HG02623 (cell line): ENCODE data around the gene CD28.

Experiments used
- ATAC-seq: cut with Tn5 transposase; IDR thresholded peaks from one replicate; pipeline ENCODE4 v1.9.1; 2021; ENCODE audit warnings: moderate library complexity; ENCODE audit not compliant: unreplicated experiment

Gene CD28

DNA sequence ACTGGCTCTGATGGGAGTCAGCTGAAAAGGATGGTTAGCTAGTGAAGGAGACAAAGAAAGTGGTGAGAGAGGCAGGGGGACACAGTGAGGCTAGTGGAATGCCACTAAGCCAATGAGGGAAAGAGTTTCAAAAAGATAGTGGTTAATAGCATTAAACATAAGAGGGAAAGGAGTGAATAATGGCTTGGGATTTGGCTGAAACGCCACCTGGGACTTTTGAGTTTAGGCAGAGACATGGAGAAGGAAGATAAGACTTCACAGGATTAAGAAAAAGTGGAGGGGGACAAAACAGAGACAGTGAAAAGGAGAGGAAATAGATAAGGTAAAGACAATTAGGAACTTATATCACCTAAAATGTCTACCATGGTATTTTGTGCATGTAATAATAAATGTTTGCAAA lies 6.9 kb downstream of the CD28 start:
- no peak for ATAC-seq

GRCh38 chr2:203714112-203714511 lies 7.7 kb downstream of the CD28 start:
- ATAC-seq, result no peak

DNA sequence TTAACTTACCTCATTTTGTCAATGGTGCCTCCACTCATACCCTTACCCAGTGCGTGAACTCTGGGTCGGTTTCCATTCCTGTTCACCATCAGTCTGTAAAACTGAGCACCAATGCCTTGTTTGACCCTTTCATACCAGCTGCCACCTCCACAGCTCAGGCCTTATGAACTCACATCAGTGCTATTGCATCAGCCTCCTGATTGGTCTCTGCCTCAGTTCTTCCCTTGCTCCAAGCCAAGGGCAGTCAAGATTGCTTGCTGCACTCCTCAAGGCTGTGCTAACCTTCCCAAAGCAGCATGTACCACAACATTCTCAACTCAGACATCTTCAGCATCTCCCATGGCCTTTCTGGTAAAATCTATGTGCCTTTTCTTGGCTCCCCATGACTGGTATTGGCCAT lies 9.3 kb downstream of the CD28 start:
- ATAC-seq, result no peak

GRCh38 chr2:203718087-203718486 lies 11.6 kb downstream of the CD28 start:
- peak; percentile 82 for ATAC-seq

- no peak for ATAC-seq
Measured at GRCh38 chr2:203719456-203720410, 13.3 kb downstream of the CD28 start.

GRCh38 chr2:203720915-203721672 lies 14.7 kb downstream of the CD28 start:
- ATAC-seq, result no peak

- no peak for ATAC-seq
Measured at GRCh38 chr2:203721781-203722300, 15.4 kb downstream of the CD28 start.

DNA sequence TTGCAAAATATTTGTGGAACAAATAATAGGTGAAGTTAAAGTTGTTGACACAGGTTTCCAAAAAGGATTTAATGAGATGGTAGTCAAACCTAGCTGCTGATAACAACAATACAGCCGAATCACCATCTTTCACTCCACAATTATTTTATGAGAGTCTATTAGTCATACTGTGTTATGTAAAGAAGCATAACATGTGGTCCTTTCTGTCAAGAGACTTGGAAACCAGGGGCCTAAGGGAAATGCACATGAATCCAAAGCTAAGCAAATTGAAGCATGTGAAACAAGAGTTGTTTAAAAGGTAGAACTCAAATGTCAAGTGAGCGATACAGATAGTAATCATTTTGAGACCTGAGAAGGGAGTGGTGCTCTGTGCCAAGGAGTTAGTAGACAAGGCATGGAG lies 16.0 kb downstream of the CD28 start:
- no peak for ATAC-seq

- no peak for ATAC-seq
Measured at GRCh38 chr2:203728321-203728720, 21.9 kb downstream of the CD28 start.

GRCh38 chr2:203730076-203730729 lies 23.8 kb downstream of the CD28 start:
- no peak for ATAC-seq

- no peak for ATAC-seq
Measured at GRCh38 chr2:203730883-203731282, 24.4 kb downstream of the CD28 start.

- ATAC-seq, result no peak
Measured at GRCh38 chr2:203732092-203732952, 25.9 kb downstream of the CD28 start.

- ATAC-seq, result no peak
Measured at GRCh38 chr2:203732953-203733510, 26.6 kb downstream of the CD28 start.

- no peak for ATAC-seq
Measured at GRCh38 chr2:203733684-203734083, 27.2 kb downstream of the CD28 start.

- ATAC-seq, result no peak
Measured at GRCh38 chr2:203734276-203734983, 28.0 kb downstream of the CD28 start.

GRCh38 chr2:203737360-203737759 lies 30.9 kb downstream of the CD28 start:
- no peak for ATAC-seq

DNA sequence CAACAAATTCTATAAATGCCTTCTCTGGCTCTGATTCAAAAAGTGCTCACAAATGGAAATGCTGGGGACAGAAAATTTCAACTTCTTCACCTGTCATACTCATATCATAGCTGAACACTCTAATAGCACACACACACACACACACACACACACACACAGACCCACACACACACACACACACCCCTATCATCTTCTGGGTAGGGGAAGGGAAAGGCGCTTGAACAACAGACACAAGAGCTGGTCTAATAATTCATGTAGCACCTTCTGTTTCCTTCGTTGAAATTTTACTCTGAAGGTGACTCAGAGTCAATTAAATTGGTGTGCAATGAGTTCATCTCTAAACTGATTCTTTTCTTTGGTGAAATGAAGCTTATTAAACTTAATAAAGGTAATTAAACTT lies 32.9 kb downstream of the CD28 start:
- no peak for ATAC-seq

DNA sequence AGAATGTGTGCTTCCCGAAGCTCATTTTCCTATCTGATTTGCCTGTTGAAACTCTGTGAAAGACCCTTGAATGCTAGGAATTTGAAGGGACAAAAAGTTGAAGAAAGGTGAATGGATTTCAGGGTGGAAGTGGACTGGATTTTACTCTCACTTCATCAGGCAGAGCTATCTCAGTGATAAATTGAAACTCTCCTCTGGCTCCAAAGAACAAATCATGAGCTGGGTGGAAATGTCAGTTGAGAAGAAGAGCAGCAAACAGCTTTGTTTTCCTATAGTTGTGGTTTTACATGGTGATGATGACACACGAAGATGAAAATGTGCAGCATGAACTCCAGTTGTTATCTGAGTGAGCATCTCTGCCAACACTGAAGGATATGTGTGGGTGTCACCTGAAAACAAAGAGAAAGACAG lies 34.4 kb downstream of the CD28 start:
- ATAC-seq, result no peak

DNA sequence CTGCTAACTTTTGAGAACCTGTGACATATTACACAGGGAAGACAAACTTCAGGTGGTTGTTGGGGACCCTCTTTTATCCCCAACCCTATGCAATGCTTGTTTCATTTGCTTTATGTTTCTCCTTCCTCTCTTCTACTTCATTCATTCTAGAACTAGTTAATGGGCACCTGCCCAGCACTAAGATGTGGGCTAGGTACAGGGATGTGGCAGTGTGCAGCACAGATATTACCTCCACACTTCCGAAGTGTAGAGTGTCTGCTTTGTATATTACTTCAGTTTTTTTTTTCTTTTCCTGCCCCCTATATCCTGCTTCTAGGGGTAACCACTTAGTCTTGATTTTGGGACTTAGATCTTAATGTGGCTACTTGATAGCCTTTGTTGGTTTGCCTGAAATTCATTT lies 35.1 kb downstream of the CD28 start:
- no peak for ATAC-seq
